Tibial artery (tissue), 4 donors: ENCODE results near the gene ERCC2.

ENCODE experiments used
- DNase-seq, 2 donors: peaks; one replicate each; pipeline ENCODE4 v3.0.0-alpha.2; 2019
- H3K27ac ChIP-seq, 2 donors: fragments of 200-600 bp; sonication (generic) in 1 of 2; 1 replicate in 1 of 2; 2 replicates in 1 of 2; pipeline ENCODE4 v1.5.1; 2018 to 2019; ENCODE audit warnings: mild to moderate bottlenecking in 1 of 2
- H3K27me3 ChIP-seq, 2 donors: fragments of 200-600 bp; sonication (generic) in 1 of 2; one replicate each; pipeline versions ENCODE4 v1.5.1 to v1.6.0; 2016 to 2019
- H3K36me3 ChIP-seq, 3 donors: fragments of 200-600 bp; sonication (generic) in 2 of 3; one replicate each; pipeline ENCODE4 v1.5.1; 2016 to 2019; ENCODE audit warnings: mild to moderate bottlenecking in 2 of 3
- H3K4me1 ChIP-seq, 4 donors: fragments of 200-600 bp; sonication (generic) in 2 of 4; 1 replicate in 3 of 4; 2 replicates in 1 of 4; pipeline ENCODE4 v1.5.1; 2016 to 2019
- H3K4me3 ChIP-seq, 2 donors: fragments of 200-600 bp; sonication (generic) in 1 of 2; 1 replicate in 1 of 2; 2 replicates in 1 of 2; pipeline ENCODE4 v1.5.1; 2018 to 2019; ENCODE audit warnings: mild to moderate bottlenecking in 2 of 2
- H3K9me3 ChIP-seq, 3 donors: fragments of 200-600 bp; sonication (generic) in 1 of 3; one replicate each; pipeline ENCODE4 v1.5.1; 2016 to 2019
- CTCF ChIP-seq, 2 experiments: fragments of 200-600 bp in 1 of 2; fragments of 450-650 bp in 1 of 2; IDR thresholded peaks; one replicate each; pipeline ENCODE4 v1.5.1; 2017 to 2019; ENCODE audit warnings: antibody characterized with exemption in 2 of 2, mild to moderate bottlenecking in 1 of 2, moderate library complexity in 1 of 2
- intact Hi-C: fragments of 100-400 bp; cut with DNase I; formaldehyde crosslinking; loops from one replicate; pipeline ENCODE4 v1.15.0; 2023; ENCODE audit warnings: low total_unique reads

The ERCC2 gene

DNA sequence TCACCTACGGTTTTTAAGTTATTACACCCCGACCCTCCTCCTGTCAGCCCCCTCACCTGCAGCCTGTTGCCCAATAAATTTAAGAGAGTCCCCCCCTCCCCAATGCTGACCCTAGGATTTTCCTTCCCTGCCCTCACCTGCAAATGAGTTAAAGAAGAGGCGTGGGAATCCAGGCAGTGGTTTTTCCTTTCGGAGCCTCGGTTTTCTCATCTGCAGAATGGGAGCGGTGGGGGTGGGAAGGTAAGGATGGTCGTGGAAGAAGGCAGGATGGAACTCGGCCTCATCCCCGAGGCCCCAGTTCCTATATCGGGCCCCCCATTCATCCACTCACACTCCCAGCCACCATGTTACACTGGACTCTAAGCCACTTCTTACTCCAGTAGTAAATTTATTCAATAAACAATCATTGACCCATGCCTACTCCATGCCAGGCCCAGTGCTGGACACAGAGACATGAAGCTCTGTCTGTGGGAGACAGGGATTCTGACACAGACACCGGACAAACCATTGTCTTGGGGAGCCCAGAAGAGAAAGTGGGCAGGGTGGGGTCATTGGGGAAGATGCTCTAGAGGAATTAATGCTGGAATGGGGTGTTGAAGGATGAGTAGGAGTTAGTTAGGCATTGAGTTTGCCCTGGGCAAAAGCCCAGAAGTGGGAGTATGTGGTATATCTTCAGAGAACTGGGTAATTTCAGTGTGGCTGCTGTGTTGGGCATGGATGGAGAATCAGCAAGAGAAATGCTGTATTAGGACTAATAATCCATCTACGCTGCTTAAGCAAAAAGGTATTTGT, 66.9 kb downstream of the ERCC2 start:
- Histone ChIP-seq H3K4me1 (no peaks in the 10 kb centered on the region), H3K4me3 (no peak overlapping the region), H3K36me3 (peaks cover 3 to 40% (median 22%) of the 10 kb centered on the region in 3 donors), H3K27me3 (peaks cover 0 to 4% of the 10 kb centered on the region in 2 donors), H3K27ac (no peak overlapping the region), H3K9me3 (peaks cover 0 to 4% (median 0%) of the 10 kb centered on the region in 3 donors)
- no peak for TF ChIP-seq CTCF (IDR thresholded peaks at IDR 0.05)
- DNase-seq = no peak
- intact Hi-C loops = no loop called here

DNA sequence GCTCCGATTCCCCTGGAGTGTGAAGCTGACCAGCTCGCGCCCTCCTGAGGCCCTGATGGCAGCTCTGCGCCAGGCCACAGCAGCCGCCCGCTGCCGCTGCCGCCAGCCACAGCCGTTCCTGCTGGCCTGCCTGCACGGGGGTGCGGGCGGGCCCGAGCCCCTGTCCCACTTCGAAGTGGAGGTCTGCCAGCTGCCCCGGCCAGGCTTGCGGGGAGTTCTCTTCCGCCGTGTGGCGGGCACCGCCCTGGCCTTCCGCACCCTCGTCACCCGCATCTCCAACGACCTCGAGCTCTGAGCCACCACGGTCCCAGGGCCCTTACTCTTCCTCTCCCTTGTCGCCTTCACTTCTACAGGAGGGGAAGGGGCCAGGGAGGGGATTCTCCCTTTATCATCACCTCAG, 68.0 kb downstream of the ERCC2 start:
- no peak for DNase-seq
- TF ChIP-seq CTCF (IDR thresholded peaks at IDR 0.05) = no peak
- no peak overlapping the region for H3K4me3 ChIP-seq
- peaks cover 0 to 4% (median 0%) of the 10 kb centered on the region in 3 donors for H3K9me3 ChIP-seq
- peaks cover 0 to 2% of the 10 kb centered on the region in 2 donors for H3K27me3 ChIP-seq
- H3K36me3 ChIP-seq = peaks cover 3 to 50% (median 33%) of the 10 kb centered on the region in 3 donors
- H3K27ac ChIP-seq = no peak overlapping the region
- intact Hi-C loops = no loop called here
- no peaks in the 10 kb centered on the region for H3K4me1 ChIP-seq
